WI38 (cell line): ENCODE measurements around the gene RNF175.

ENCODE experiments used
- H3K4me3 ChIP-seq: 2 replicates; pipeline ENCODE4 v1.5.1; 2011; ENCODE audit warnings: low read depth, mild to moderate bottlenecking, control low read depth, low read length
- TF ChIP-seq, protein P1 (sequence below): IDR thresholded peaks from 2 replicates; pipeline ENCODE4 v1.5.1; 2012; ENCODE audit warnings: low read depth, mild to moderate bottlenecking, control low read depth, low read length

The RNF175 gene

DNA sequence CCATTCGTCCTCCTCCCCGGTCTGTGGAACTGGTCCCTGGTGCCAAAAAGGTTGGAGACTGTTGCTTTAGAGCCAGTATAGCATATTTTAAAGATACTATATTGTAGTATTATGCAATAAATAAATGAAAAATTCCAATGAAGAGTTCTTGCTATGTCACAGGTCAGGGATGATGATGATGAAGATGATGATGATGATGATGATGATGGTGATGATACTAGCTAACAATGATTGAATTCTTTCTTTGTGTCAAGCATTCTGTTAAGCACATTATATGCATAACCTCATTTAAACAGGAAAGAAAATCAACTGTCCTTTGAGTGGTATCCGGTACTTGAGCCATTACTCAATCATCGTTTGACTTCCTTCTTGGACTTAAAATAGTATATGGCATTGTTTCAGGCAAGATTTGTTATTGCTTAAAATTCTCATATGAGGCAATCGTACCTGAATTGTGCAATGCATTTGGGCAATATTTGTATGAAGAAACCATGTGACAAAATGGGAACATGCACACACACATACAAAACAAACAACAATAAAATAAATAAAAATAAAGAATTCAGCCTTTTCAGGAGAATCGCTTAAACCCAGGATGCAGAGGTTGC, 98.5 kb downstream of the RNF175 start:
- TF ChIP-seq, protein P1, sequence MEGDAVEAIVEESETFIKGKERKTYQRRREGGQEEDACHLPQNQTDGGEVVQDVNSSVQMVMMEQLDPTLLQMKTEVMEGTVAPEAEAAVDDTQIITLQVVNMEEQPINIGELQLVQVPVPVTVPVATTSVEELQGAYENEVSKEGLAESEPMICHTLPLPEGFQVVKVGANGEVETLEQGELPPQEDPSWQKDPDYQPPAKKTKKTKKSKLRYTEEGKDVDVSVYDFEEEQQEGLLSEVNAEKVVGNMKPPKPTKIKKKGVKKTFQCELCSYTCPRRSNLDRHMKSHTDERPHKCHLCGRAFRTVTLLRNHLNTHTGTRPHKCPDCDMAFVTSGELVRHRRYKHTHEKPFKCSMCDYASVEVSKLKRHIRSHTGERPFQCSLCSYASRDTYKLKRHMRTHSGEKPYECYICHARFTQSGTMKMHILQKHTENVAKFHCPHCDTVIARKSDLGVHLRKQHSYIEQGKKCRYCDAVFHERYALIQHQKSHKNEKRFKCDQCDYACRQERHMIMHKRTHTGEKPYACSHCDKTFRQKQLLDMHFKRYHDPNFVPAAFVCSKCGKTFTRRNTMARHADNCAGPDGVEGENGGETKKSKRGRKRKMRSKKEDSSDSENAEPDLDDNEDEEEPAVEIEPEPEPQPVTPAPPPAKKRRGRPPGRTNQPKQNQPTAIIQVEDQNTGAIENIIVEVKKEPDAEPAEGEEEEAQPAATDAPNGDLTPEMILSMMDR: no peak
- no peak overlapping the region for H3K4me3 ChIP-seq
